Body of pancreas (tissue), 4 donors: ENCODE measurements around the gene WSB1.
"Not testable (repeated sequence)": the region's sequence is repeated elsewhere in the genome, so short reads cannot be mapped to it uniquely, and the experiment has no call there.

Source experiments
- POLR2A ChIP-seq, 3 donors: fragments of 450-650 bp; IDR thresholded peaks; one replicate each; pipeline ENCODE4 v1.6.1; 2016; ENCODE audit warnings: antibody characterized with exemption in 3 of 3, mild to moderate bottlenecking in 2 of 3
- TF ChIP-seq, protein P1 (sequence below), 7 experiments: fragments of 450-650 bp in 4 of 7; fragments of 200-600 bp in 3 of 7; sonication (generic) in 3 of 7; IDR thresholded peaks; one replicate each; pipeline ENCODE4 v1.5.1; 2016 to 2019; ENCODE audit warnings: antibody characterized with exemption in 7 of 7

DNA sequence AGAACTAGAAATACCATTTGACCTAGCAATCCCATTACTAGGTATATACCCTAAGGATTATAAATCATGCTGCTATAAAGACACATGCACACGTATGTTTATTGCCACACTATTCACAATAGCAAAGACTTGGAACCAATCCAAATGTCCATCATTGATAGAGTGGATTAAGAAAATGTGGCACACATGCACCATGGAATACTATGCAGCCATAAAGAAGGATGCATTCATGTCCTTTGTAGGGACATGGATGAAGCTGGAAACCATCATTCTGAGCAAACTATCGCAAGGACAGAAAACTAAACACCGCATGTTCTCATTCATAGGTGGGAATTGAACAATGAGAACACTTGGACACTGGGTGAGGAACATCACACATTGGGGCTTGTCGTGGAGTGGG, 39.1 kb upstream of the WSB1 start:
- TF ChIP-seq, protein P1, sequence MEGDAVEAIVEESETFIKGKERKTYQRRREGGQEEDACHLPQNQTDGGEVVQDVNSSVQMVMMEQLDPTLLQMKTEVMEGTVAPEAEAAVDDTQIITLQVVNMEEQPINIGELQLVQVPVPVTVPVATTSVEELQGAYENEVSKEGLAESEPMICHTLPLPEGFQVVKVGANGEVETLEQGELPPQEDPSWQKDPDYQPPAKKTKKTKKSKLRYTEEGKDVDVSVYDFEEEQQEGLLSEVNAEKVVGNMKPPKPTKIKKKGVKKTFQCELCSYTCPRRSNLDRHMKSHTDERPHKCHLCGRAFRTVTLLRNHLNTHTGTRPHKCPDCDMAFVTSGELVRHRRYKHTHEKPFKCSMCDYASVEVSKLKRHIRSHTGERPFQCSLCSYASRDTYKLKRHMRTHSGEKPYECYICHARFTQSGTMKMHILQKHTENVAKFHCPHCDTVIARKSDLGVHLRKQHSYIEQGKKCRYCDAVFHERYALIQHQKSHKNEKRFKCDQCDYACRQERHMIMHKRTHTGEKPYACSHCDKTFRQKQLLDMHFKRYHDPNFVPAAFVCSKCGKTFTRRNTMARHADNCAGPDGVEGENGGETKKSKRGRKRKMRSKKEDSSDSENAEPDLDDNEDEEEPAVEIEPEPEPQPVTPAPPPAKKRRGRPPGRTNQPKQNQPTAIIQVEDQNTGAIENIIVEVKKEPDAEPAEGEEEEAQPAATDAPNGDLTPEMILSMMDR (IDR thresholded peaks at IDR 0.05): not testable (repeated sequence)
- TF ChIP-seq POLR2A (IDR thresholded peaks at IDR 0.05): not testable (repeated sequence)
